Measurements from ENCODE around the gene UNC13B.

Gene UNC13B

DNA sequence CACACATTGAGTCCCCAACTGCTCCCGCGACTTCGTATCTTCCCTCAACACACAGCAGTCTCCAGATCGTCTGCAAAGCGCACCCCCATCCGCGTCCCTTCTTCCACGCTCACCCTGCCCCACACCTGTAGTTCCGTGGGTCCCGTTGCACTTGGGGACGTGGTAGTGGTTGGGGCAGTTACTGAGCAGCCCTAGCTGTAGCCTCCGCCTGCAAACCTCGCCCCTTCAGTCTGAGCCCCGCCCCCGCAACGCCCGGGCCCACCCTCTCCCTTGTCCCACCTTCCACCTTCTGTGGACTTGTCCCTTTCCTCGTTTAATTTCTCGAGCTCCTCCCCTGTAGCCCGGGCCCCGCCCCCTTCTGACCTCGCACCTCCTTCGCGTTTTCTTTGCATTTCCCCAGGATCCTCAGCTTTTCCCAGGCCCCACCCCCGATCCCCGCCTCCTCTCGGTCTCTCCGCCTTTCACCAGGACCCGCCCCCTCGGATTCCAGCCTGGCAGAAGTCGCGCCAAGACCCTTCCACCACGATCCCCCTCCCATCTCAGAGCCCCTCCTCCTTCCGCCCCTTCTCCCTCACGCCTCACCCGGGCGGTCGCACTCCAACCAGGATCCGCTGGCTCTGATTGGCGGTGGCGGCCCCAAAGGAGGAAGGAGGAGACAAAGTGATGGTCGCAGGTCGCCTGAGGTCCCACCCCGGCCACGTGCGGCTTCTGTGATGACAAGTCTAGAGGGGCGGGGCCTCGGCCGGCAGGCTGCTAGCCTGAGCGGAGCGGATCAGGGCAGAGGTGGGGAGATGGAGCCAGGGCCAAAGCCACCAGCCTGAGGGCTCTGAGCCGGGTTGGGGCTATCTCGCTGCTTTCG is 45.9 kb upstream of the UNC13B start, which contains the start of gene ATOSB:
ATOSB (minus strand) TSS at position 183 of the 859 bp plus-strand sequence. CDS start 7,588 bp downstream, outside the sequence.
- Histone ChIP-seq H3K9me3 (no peaks in the 10 kb centered on the region), H3K36me3 (no peaks in the 10 kb centered on the region), H3K27me3 (no peaks in the 10 kb centered on the region), H3K4me1 (ENCODE audit: control insufficient read depth in 1 of 2, insufficient read depth in 1 of 2, low read depth in 1 of 2, low read length in 1 of 2) (peaks cover 51 to 52% of the 10 kb centered on the region in 2 experiments), H3K27ac (peak within 1 kb of the TSS; percentile 98), H3K4me3 (ENCODE audit: low read depth in 1 of 2, low read length in 1 of 2) (peak within 1 kb of the TSS; percentile 77 to 85)
- TF ChIP-seq, protein P1, sequence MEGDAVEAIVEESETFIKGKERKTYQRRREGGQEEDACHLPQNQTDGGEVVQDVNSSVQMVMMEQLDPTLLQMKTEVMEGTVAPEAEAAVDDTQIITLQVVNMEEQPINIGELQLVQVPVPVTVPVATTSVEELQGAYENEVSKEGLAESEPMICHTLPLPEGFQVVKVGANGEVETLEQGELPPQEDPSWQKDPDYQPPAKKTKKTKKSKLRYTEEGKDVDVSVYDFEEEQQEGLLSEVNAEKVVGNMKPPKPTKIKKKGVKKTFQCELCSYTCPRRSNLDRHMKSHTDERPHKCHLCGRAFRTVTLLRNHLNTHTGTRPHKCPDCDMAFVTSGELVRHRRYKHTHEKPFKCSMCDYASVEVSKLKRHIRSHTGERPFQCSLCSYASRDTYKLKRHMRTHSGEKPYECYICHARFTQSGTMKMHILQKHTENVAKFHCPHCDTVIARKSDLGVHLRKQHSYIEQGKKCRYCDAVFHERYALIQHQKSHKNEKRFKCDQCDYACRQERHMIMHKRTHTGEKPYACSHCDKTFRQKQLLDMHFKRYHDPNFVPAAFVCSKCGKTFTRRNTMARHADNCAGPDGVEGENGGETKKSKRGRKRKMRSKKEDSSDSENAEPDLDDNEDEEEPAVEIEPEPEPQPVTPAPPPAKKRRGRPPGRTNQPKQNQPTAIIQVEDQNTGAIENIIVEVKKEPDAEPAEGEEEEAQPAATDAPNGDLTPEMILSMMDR (IDR thresholded peaks at IDR 0.05), result no peak

DNA sequence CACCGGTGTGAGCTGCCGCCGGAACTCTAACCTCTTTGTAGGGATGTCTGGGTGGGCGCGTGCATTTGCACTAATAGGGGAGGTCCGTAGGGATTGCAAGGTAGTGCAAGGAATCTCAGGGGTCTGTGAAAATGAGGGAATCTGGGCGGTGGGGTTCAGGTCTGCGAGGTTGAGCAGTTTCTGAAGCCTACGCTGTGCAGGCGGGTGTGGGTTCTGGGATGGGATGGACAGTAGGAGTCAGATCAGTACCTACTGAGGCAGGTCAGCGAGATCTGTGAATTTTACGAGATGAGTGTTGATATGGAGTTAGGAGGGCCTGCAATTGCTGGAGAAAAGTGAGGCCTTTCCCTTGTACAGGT is 45.3 kb upstream of the UNC13B start:
- Histone ChIP-seq H3K4me1 (ENCODE audit: control insufficient read depth in 1 of 2, insufficient read depth in 1 of 2, low read depth in 1 of 2, low read length in 1 of 2) (peaks cover 46 to 49% of the 10 kb centered on the region in 2 experiments), H3K9me3 (no peaks in the 10 kb centered on the region), H3K27ac (peak overlapping the region; percentile 98), H3K36me3 (no peaks in the 10 kb centered on the region), H3K4me3 (ENCODE audit: low read depth in 1 of 2, low read length in 1 of 2) (peak overlapping the region; percentile 77 to 85), H3K27me3 (no peaks in the 10 kb centered on the region)
- TF ChIP-seq, protein P1 (IDR thresholded peaks at IDR 0.05), result no peak

DNA sequence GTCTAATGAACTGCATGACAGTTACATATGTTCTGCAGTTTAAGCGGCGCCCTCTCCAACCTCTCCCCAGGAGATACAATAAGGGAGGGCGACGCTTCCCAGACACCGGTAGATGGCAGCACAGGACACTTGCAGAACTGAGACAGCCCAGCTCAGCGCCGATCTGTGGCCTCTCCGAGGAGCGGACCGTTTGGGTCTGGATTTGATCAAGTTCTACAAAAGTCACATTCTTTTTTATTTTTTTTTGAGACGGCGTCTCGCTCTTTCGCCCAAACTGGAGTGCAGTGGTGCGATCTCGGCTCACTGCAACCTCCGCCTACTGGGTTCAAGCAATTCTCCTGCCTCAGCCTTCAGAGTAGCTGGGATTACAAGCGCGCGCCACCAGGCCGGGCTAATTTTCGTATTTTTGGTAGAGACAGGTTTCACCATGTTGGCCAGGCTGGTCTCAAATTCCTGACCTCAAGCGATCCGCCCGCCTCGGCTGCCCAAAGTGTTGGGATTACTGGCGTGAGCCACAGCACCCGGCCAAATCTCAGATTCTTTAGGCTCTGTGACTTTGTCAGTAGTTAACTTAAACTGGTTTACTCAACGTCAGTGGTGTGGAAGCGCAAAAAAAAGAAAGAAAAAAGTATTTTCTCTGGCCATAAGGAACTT is 44.8 kb upstream of the UNC13B start:
- Histone ChIP-seq H3K4me1 (ENCODE audit: control insufficient read depth in 1 of 2, insufficient read depth in 1 of 2, low read depth in 1 of 2, low read length in 1 of 2) (peaks cover 41 to 44% of the 10 kb centered on the region in 2 experiments), H3K27ac (peak overlapping the region; percentile 98), H3K27me3 (no peaks in the 10 kb centered on the region), H3K4me3 (ENCODE audit: low read depth in 1 of 2, low read length in 1 of 2) (peak overlapping the region; percentile 77 to 85), H3K9me3 (no peaks in the 10 kb centered on the region), H3K36me3 (no peaks in the 10 kb centered on the region)
- TF ChIP-seq, protein P1 (IDR thresholded peaks at IDR 0.05), result peak; percentile 92

DNA sequence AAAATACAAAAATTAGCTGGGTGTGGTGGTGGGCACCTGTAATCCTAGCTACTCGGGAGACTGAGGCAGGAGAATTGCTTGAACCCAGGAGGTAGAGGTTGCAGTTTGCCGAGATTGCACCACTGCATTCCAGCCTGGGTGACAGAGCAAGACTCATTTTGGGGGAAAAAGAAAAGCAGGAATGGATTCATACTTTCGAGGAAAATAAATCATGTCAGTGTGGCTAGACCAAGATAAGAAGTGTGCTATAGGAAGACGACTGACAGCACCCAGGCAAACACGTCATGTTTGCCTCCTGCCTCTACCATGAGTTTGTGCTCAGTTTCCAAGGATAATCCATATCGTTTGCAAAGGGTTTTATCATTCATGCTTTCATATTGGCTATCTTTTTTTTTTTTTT is 26.9 kb upstream of the UNC13B start:
- TF ChIP-seq, protein P1 (IDR thresholded peaks at IDR 0.05), result no peak

DNA sequence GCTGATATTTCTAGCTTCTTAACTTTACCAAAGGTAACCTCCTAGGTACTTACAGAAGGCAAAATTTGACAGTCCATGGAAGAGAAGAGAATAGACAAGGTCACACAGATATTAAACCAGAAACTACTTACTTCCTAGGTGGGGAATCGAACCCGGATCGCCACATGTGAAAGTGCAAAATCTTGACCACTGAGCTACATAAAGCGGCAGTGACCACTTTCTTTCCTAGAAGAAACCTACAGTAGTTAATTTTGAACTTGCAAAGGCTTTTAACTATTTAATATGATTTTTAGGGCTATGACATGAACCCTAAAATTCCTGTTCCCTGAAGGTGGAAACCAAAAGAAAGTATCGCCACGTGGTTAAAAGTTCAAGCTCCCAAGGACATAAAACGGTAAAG is 25.8 kb upstream of the UNC13B start:
- TF ChIP-seq, protein P1 (IDR thresholded peaks at IDR 0.05), result no peak
- Histone ChIP-seq H3K36me3 (no peaks in the 10 kb centered on the region), H3K4me1 (ENCODE audit: control insufficient read depth in 1 of 2, insufficient read depth in 1 of 2, low read depth in 1 of 2, low read length in 1 of 2) (no peaks in the 10 kb centered on the region), H3K27me3 (no peaks in the 10 kb centered on the region), H3K27ac (no peak overlapping the region), H3K4me3 (ENCODE audit: low read depth in 1 of 2, low read length in 1 of 2) (no peak overlapping the region), H3K9me3 (no peaks in the 10 kb centered on the region)

More for the DNA sequence above, 26.9 kb upstream of the UNC13B start:
- H3K4me3 ChIP-seq (ENCODE audit: low read depth in 1 of 2, low read length in 1 of 2), result no peak overlapping the region
- H3K27me3 ChIP-seq, result no peaks in the 10 kb centered on the region
- no peaks in the 10 kb centered on the region for H3K9me3 ChIP-seq
- no peaks in the 10 kb centered on the region for H3K36me3 ChIP-seq
- no peak overlapping the region for H3K27ac ChIP-seq
- H3K4me1 ChIP-seq (ENCODE audit: control insufficient read depth in 1 of 2, insufficient read depth in 1 of 2, low read depth in 1 of 2, low read length in 1 of 2), result no peaks in the 10 kb centered on the region
